GM19463 (cell line): ENCODE data around the gene TRIM67.
"Not testable (repeated sequence)": the region's sequence is repeated elsewhere in the genome, so short reads cannot be mapped to it uniquely, and the experiment has no call there.

Source experiments
- ATAC-seq: cut with Tn5 transposase; IDR thresholded peaks from one replicate; pipeline ENCODE4 v1.9.1; 2021; ENCODE audit warnings: mild to moderate bottlenecking, moderate library complexity; ENCODE audit not compliant: unreplicated experiment

Gene TRIM67

GRCh38 chr1:231161667-231162296 is at the start of gene TRIM67:
TSS of gene TRIM67 (plus strand) at chr1:231162058. CDS start at chr1:231162970, 912 bp downstream.
- no peak for ATAC-seq

GRCh38 chr1:231116738-231117137 is 45.1 kb upstream of the TRIM67 start:
- no peak for ATAC-seq

GRCh38 chr1:231118704-231119453 is 43.0 kb upstream of the TRIM67 start:
- ATAC-seq, result no peak

GRCh38 chr1:231121533-231121932 is 40.3 kb upstream of the TRIM67 start:
- no peak for ATAC-seq

- ATAC-seq, result no peak
Measured at GRCh38 chr1:231122143-231122542, 39.7 kb upstream of the TRIM67 start.

- no peak for ATAC-seq
Measured at GRCh38 chr1:231124746-231125145, 37.1 kb upstream of the TRIM67 start.

GRCh38 chr1:231125972-231126580 is 35.8 kb upstream of the TRIM67 start:
- no peak for ATAC-seq

GRCh38 chr1:231127106-231127505 is 34.8 kb upstream of the TRIM67 start:
- ATAC-seq, result not testable (repeated sequence)

GRCh38 chr1:231128471-231128870 is 33.4 kb upstream of the TRIM67 start:
- ATAC-seq, result not testable (repeated sequence)

GRCh38 chr1:231130544-231130943 is 31.3 kb upstream of the TRIM67 start:
- no peak for ATAC-seq

GRCh38 chr1:231132591-231132990 is 29.3 kb upstream of the TRIM67 start:
- not testable (repeated sequence) for ATAC-seq

GRCh38 chr1:231134624-231135023 is 27.2 kb upstream of the TRIM67 start:
- ATAC-seq, result no peak

- ATAC-seq, result no peak
Measured at GRCh38 chr1:231138236-231138635, 23.6 kb upstream of the TRIM67 start.

- ATAC-seq, result no peak
Measured at GRCh38 chr1:231139125-231139649, 22.7 kb upstream of the TRIM67 start.

- no peak for ATAC-seq
Measured at GRCh38 chr1:231139659-231140654, 21.9 kb upstream of the TRIM67 start.

- ATAC-seq, result no peak
Measured at GRCh38 chr1:231144416-231145193, 17.3 kb upstream of the TRIM67 start.

- no peak for ATAC-seq
Measured at GRCh38 chr1:231147896-231148295, 14.0 kb upstream of the TRIM67 start.

GRCh38 chr1:231151811-231152210 is 10.0 kb upstream of the TRIM67 start:
- ATAC-seq, result no peak

- ATAC-seq, result no peak
Measured at GRCh38 chr1:231153726-231154125, 8.1 kb upstream of the TRIM67 start.

- no peak for ATAC-seq
Measured at GRCh38 chr1:231155808-231156207, 6.0 kb upstream of the TRIM67 start.
